ENCODE results near the gene TMEM132C. TPM values are rescaled to one million over a fixed set of nuclear protein-coding genes. Genes with fewer than 3 reads are reported as not detected.

TMEM132C gene
- total and polyA plus RNA-seq, 12 donors: 0.79 to 2.9 (median 1.7) TPM

DNA sequence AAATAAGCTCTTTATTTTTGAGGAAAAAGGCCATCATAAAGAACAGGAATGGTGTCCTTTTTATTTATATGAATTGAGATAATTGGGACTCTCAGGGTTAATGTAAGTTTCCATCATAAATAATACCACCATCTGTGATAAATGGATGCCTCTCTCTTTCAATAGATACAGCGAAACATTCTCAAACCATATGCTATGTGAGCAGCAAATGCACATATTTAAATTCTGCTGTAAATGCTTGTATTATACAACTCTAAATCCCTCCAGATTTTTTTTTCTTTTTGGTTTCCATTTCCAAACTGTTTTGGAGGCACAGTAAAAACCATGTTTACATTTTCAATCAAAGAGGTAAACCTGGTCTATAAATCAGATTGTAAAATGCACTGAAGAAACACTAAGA, 132.3 kb downstream of the TMEM132C start:
- WGBS, 2 donors: 86 to 88% methylated on average over 1 of the region's 1 CpG

GRCh38 chr12:128402486-128403243, 135.7 kb downstream of the TMEM132C start:
- H3K27ac ChIP-seq: no peak overlapping the region
- intact Hi-C loops (cut with DNase I): no loop called here
- peaks cover 0 to 13% (median 0%) of the 10 kb centered on the region in 7 donors for H3K27me3 ChIP-seq
- H3K4me3 ChIP-seq: no peak overlapping the region
- H3K9me3 ChIP-seq: peaks cover 0 to 3% (median 0%) of the 10 kb centered on the region in 11 donors
- ATAC-seq: no peak
- WGBS, 2 donors: 60 to 62% methylated on average over 16 of the region's 16 CpGs
- TF ChIP-seq CTCF (IDR thresholded peaks at IDR 0.05): no peak
- H3K4me1 ChIP-seq: no peaks in the 10 kb centered on the region
- no peak for DNase-seq
- H3K36me3 ChIP-seq: no peaks in the 10 kb centered on the region

More for the DNA sequence above, 132.3 kb downstream of the TMEM132C start:
- H3K27me3 ChIP-seq: peaks cover 0 to 11% (median 0%) of the 10 kb centered on the region in 7 donors
- ATAC-seq (no peak), DNase-seq (no peak)
- H3K9me3 ChIP-seq: peaks cover 0 to 6% (median 0%) of the 10 kb centered on the region in 11 donors
- no peak overlapping the region for H3K4me3 ChIP-seq
- no peaks in the 10 kb centered on the region for H3K36me3 ChIP-seq
- H3K27ac ChIP-seq: no peak overlapping the region
- intact Hi-C loops (cut with DNase I): no loop called here
- no peak for TF ChIP-seq CTCF (IDR thresholded peaks at IDR 0.05)
- no peaks in the 10 kb centered on the region for H3K4me1 ChIP-seq

DNA sequence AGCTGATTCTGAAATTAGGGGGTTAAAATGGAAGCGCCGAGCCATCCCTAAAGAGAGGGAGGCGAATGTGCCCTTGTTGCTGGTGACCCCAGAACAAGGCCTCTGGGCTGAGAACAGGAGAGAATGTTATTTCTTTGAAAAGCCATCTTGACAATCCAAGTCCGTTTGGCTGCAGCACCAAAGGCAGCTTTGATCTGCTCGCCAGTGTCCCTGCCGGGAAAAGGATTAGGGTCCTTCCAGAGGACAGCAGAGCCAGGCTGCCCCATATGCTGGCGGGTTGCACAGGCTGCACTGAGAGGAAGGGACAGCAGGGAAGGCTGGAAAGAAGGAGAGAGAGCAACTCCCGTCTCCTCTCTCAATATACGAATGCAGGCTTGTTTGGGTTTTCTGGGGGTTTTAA, 141.7 kb downstream of the TMEM132C start:
- TF ChIP-seq CTCF (IDR thresholded peaks at IDR 0.05): no peak
- H3K27me3 ChIP-seq: peaks cover 0 to 7% (median 0%) of the 10 kb centered on the region in 7 donors
- intact Hi-C loops (cut with DNase I): no loop called here
- no peaks in the 10 kb centered on the region for H3K4me1 ChIP-seq
- 29 to 42% methylated on average over 9 of the region's 9 CpGs for WGBS, 2 donors
- H3K9me3 ChIP-seq: peaks cover 0 to 3% (median 0%) of the 10 kb centered on the region in 11 donors
- no peaks in the 10 kb centered on the region for H3K36me3 ChIP-seq
- H3K4me3 ChIP-seq: no peak overlapping the region
- H3K27ac ChIP-seq: no peak overlapping the region
- ATAC-seq: no peak
- DNase-seq: no peak

DNA sequence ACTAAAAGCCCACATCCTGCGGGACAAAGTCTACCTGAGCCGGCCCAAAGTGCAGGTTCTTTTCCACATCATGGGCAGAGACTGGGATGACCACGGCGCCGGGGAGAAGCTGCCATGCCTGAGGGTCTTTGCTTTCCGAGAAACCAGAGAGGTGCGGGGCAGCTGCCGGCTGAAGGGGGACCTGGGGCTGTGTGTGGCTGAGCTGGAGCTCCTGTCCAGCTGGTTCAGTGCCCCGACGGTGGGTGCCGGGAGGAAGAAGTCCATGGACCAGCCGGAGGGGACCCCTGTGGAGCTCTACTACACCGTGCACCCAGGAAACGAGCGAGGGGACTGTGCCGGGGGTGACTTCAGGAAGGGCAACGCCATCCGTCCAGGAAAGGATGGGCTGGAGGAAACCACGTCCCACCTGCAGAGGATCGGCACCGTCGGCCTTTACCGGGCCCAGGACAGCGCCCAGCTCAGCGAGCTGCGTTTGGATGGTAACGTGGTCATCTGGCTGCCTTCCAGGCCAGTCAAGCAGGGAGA, 148.1 kb downstream of the TMEM132C start:
- intact Hi-C loops (cut with DNase I): no loop called here
- H3K27ac ChIP-seq: no peak overlapping the region
- DNase-seq (no peak), ATAC-seq (no peak)
- no peak for TF ChIP-seq CTCF (IDR thresholded peaks at IDR 0.05)
- WGBS, 2 donors: 91 to 94% methylated on average over 26 to 27 of the region's 27 CpGs
- no peak overlapping the region for H3K4me3 ChIP-seq
- no peaks in the 10 kb centered on the region for H3K36me3 ChIP-seq
- no peaks in the 10 kb centered on the region for H3K4me1 ChIP-seq
- no peaks in the 10 kb centered on the region for H3K27me3 ChIP-seq
- no peaks in the 10 kb centered on the region for H3K9me3 ChIP-seq

Data from heart right ventricle (tissue), 16 donors.